Astrocyte of the cerebellum (primary cell): Measurements from ENCODE around the gene POLDIP2.

ENCODE experiments used
- DNase-seq: peaks from one replicate; pipeline ENCODE4 v3.0.0-alpha.2; 2011; ENCODE audit warnings: low read depth
- H3K4me3 ChIP-seq: 2 replicates; pipeline ENCODE4 v1.5.1; 2011; ENCODE audit warnings: mild to moderate bottlenecking, low read depth, low read length, moderate library complexity
- in situ Hi-C: cut with HindIII; loops from 2 replicates; pipeline ENCODE4 v1.10.0; 2017; ENCODE audit warnings: low sequenced_read_pairs
- TF ChIP-seq, protein P1 (sequence below): IDR thresholded peaks from 2 replicates; pipeline ENCODE4 v1.5.1; 2012; ENCODE audit warnings: low read length, low read depth, moderate library complexity, mild to moderate bottlenecking; ENCODE audit errors: missing control alignments

The POLDIP2 gene

DNA sequence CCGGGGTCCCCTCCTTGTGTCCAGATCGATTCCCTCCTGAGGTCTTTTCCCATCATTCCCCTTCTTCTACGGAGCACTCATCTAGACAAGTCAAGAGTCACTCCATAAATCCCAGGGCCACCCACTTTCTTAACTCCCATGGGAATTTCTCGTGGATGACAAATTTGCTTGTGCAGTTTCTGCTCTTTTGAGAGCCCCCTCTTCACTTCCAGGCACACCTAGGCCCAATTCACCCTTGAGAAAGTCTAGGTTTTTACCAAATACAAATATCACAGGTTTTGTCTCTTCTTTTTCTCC lies 522 bp upstream of the POLDIP2 start:
- TF ChIP-seq, protein P1, sequence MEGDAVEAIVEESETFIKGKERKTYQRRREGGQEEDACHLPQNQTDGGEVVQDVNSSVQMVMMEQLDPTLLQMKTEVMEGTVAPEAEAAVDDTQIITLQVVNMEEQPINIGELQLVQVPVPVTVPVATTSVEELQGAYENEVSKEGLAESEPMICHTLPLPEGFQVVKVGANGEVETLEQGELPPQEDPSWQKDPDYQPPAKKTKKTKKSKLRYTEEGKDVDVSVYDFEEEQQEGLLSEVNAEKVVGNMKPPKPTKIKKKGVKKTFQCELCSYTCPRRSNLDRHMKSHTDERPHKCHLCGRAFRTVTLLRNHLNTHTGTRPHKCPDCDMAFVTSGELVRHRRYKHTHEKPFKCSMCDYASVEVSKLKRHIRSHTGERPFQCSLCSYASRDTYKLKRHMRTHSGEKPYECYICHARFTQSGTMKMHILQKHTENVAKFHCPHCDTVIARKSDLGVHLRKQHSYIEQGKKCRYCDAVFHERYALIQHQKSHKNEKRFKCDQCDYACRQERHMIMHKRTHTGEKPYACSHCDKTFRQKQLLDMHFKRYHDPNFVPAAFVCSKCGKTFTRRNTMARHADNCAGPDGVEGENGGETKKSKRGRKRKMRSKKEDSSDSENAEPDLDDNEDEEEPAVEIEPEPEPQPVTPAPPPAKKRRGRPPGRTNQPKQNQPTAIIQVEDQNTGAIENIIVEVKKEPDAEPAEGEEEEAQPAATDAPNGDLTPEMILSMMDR = no peak
- peak overlapping the region; percentile 95 for H3K4me3 ChIP-seq
- in situ Hi-C loops = no loop called here
- DNase-seq = no peak

DNA sequence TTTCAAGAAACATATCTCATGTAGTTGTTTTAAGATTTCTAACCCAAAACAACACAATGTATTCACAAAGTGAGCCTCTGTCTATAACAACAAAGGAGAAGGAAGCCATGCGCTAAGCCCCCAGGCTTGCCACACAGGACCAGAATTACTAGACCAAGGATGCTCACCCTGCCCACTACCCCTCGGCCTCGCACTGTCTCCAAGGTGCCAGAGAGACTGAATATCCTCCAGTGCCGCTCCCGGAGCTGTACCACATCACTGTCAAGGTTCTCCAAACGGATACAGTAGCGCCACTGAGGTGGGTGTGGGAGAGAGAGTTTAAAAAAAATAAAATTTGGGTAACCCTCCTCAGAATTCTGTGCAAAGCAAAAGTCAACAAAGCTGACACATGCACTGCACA lies 7.1 kb downstream of the POLDIP2 start:
- TF ChIP-seq, protein P1 = no peak
- H3K4me3 ChIP-seq = no peak overlapping the region
- DNase-seq = no peak
- in situ Hi-C loops = no loop called here

DNA sequence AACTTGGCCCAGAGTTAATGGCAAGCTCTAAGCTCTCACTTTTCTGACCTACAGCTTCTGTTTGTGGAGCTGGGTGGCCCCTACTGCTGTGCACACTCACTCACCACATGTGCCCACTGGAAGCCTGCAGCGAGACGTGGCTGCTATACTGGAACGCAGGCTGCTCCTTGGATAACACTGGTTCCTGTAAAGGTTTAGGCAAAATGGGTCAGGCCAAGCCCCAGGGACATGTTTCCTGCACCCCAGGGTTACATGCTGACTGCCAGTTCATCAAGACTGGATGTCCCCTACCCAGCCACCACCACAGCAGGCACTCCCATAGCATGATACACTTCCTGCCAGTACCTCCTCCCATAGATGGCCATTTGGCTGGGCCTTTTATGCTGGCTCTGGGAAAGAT lies 8.3 kb downstream of the POLDIP2 start:
- TF ChIP-seq, protein P1 = no peak
- DNase-seq = no peak
- no peak overlapping the region for H3K4me3 ChIP-seq
- in situ Hi-C loops = no loop called here

DNA sequence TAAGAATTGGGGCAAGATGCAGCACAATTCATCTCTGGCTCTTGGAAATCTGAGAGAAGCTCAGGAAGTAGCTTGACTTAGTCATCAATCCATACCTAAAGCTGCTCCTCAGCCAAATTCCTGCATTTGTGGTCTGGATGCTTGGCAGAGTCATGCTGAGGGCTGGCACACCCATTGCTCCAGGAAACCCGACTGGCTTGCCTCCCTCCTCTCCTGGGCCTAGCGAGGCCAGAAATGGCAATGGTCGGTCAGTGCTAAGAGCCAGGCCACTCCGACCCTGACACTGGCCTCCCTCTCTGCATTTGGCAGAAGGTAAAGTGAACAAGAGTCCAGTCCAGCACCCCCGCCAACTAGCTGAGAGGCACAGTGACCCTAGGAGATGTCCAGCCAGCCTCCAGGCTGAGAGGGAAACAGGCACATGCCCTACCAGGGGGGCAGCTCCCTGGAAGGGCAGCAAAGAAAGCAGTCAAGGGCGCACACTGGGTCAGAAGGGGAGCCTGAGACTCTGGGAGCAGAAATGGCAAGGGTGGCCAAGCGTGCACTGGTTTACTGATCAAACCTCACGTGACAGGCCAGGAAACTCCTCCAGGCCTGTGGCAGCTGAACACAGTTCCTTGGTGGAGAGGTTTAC lies 10.0 kb downstream of the POLDIP2 start:
- DNase-seq = peak; percentile 94
- H3K4me3 ChIP-seq = no peak overlapping the region
- TF ChIP-seq, protein P1 = no peak
- in situ Hi-C loops = no loop called here

DNA sequence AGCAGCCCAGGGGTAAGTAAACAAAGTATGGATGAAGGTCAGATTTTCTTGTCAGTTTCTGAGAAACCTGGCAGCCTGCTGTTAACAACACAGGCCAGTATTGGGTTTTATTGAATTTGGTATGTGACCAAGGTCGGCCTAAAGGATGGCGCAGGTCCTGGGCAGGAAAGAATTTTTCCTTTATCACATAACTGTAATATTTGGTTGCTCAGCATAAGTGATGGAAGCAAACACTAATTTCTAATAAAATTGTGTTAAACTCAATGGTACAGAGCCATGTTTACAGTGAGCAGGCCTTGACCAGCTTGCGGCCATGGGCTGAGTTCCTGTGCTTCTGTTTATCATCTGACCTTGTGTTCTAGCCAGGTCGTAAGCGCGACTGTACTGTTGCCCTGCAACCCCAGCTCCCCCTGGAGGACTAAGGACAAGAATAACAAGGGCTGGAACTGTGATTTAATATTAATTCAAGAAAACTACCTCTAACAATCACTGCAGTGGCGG lies 10.5 kb downstream of the POLDIP2 start:
- no peak overlapping the region for H3K4me3 ChIP-seq
- TF ChIP-seq, protein P1 = peak; percentile 29
- in situ Hi-C loops = no loop called here
- no peak for DNase-seq

DNA sequence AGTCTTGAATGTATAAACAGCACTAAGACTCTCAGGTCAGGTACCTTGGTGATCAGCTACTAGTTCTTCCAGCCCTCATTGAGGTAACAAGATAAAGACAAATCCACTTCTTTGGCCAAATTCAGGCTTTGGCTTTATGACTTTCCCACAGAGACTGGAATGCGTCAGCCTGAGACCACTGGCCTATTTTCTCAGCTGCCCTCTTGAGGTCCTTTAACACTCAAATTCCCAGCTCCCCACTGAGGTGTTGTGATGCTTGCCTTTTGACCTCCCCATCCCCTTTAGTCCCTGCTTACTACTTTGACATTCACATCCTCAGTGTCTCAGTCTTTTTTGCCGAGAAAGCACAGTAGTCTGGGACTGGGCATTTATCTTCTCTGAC lies 11.1 kb downstream of the POLDIP2 start:
- peak; percentile 79 for DNase-seq
- in situ Hi-C loops = no loop called here
- no peak overlapping the region for H3K4me3 ChIP-seq
- TF ChIP-seq, protein P1 = no peak
